Calu3 (cell line): ENCODE results near the gene FSD2. TPM values are rescaled to one million over a fixed set of nuclear protein-coding genes. Genes with fewer than 3 reads are reported as not detected.

ENCODE experiments used
- BruUV-seq: library from RNA; stranded (reverse); fragments of 400-500 nt; replicated peaks from 2 replicates; lab custom pipeline; 2021; lab: Mats Ljungman, UMichigan
- CTCF ChIA-PET: fragments of 300-600 bp; sonication (Branson Sonifier 250); formaldehyde crosslinking; loops from one replicate; lab custom pipeline; 2022; ENCODE audit warnings: antibody characterized with exemption; lab: Charles Lee
- DNase-seq: peaks from one replicate; pipeline ENCODE4 v3.0.0; 2022
- H3K27ac Mint-ChIP-seq: one replicate; pipeline ENCODE4 v1.8.0; 2022; ENCODE audit warnings: mixed read lengths; ENCODE audit not compliant: unreplicated experiment
- H3K27me3 Mint-ChIP-seq: one replicate; pipeline ENCODE4 v1.8.0; 2022; ENCODE audit warnings: mixed read lengths; ENCODE audit not compliant: unreplicated experiment
- H3K36me3 Mint-ChIP-seq: one replicate; pipeline ENCODE4 v1.8.0; 2022; ENCODE audit warnings: mild to moderate bottlenecking, moderate library complexity, mixed read lengths; ENCODE audit not compliant: insufficient read depth, unreplicated experiment
- H3K4me1 Mint-ChIP-seq: one replicate; pipeline ENCODE4 v1.8.0; 2022; ENCODE audit warnings: mild to moderate bottlenecking, low read depth, mixed read lengths; ENCODE audit not compliant: unreplicated experiment
- H3K4me3 Mint-ChIP-seq: one replicate; pipeline ENCODE4 v1.8.0; 2022; ENCODE audit warnings: mild to moderate bottlenecking, low read depth, moderate library complexity, mixed read lengths; ENCODE audit not compliant: unreplicated experiment
- H3K9me3 Mint-ChIP-seq: one replicate; pipeline ENCODE4 v1.8.0; 2022; ENCODE audit warnings: low read depth, mixed read lengths; ENCODE audit not compliant: unreplicated experiment
- intact Hi-C: fragments of 100-400 bp; cut with micrococcal nuclease; formaldehyde crosslinking; loops from one replicate; pipeline ENCODE4 v1.10.0; 2022; ENCODE audit not compliant: unreplicated experiment
- total RNA-seq: library from RNA; stranded (reverse); gene quantifications from 2 replicates; pipeline ENCODE4 v1.2.3, GENCODE V29; 2022
- TF ChIP-seq, protein P1 (sequence below): fragments of 200-600 bp; IDR thresholded peaks from one replicate; pipeline ENCODE4 v1.8.0; 2022; ENCODE audit warnings: antibody characterized with exemption; ENCODE audit not compliant: unreplicated experiment

FSD2 gene
- total RNA-seq, 1 experiment from 2014 or later: not detected

DNA sequence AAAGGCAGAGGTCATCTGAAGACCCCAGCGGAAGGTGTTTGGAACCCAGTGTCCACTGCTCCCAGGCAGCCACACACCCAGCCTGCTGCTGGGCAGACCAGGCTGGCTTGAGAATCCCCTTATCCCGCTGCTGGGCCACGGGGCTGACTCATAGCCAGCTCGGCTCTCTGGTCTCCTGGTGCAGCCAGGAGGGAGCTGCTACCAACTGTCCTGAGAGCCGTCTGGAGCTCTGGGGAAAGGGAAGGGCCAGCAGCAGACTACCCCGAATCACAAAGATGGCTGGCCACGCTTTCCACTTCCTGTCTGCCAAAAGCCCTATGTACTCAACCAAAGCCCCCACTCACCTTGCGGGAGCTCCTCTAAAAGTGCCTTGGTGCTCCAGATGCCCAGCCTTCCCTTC is 41.8 kb upstream of the FSD2 start:
- intact Hi-C loops: no loop called here
- Mint-ChIP-seq H3K4me3 (no peak overlapping the region), H3K9me3 (no peaks in the 10 kb centered on the region), H3K27me3 (no peaks in the 10 kb centered on the region), H3K27ac (no peak overlapping the region), H3K36me3 (peaks cover 10% of the 10 kb centered on the region), H3K4me1 (no peaks in the 10 kb centered on the region)
- CTCF ChIA-PET: no interaction called here
- no TSS peak for BruUV-seq
- TF ChIP-seq, protein P1, sequence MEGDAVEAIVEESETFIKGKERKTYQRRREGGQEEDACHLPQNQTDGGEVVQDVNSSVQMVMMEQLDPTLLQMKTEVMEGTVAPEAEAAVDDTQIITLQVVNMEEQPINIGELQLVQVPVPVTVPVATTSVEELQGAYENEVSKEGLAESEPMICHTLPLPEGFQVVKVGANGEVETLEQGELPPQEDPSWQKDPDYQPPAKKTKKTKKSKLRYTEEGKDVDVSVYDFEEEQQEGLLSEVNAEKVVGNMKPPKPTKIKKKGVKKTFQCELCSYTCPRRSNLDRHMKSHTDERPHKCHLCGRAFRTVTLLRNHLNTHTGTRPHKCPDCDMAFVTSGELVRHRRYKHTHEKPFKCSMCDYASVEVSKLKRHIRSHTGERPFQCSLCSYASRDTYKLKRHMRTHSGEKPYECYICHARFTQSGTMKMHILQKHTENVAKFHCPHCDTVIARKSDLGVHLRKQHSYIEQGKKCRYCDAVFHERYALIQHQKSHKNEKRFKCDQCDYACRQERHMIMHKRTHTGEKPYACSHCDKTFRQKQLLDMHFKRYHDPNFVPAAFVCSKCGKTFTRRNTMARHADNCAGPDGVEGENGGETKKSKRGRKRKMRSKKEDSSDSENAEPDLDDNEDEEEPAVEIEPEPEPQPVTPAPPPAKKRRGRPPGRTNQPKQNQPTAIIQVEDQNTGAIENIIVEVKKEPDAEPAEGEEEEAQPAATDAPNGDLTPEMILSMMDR: no peak
- DNase-seq: no peak

DNA sequence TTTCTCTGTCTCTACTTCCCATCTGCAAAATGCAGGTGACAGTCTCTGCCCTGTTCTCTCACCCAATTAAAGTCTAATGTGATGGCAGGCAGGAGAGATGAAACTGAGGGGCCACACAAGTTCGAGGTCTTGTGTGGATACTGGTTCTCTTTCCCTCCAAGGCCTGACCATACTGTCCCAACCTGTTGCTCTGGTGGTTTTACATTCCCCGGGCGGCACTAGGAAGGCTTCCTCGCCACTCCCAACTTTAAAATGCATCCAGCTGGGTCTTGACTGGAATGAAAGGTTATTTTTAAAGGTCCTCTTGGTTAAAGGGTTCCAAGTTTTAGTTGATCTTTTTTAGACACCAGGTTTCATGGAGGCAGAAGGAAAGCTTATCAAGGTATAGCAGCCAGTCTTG is 40.8 kb upstream of the FSD2 start:
- BruUV-seq: no TSS peak
- CTCF ChIA-PET: no interaction called here
- Mint-ChIP-seq H3K9me3 (no peaks in the 10 kb centered on the region), H3K36me3 (peaks cover 10% of the 10 kb centered on the region), H3K4me1 (no peaks in the 10 kb centered on the region), H3K27ac (no peak overlapping the region), H3K27me3 (no peaks in the 10 kb centered on the region), H3K4me3 (no peak overlapping the region)
- intact Hi-C loops: no loop called here
- no peak for DNase-seq
- TF ChIP-seq, protein P1: no peak

DNA sequence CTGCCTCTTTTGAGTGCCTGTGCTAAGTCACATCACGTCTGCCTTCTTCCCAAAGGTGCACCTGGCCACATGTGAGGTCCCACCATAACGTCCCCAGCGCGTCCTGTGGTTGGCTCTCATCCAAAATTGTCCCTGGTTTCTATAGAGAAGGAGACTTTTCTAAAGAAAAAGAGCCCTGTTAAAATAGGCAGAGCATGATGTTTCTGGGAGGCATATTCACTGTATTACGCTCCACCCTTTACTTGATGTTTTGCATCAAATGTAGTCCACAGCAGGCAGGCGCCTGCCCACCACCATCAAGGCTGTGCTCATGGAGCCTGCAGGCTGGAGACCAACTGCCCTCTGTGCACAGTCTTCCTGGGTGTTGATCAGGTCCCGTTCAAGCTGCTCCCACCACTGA is 39.8 kb upstream of the FSD2 start:
- intact Hi-C loops: no loop called here
- TF ChIP-seq, protein P1: no peak
- Mint-ChIP-seq H3K4me1 (no peaks in the 10 kb centered on the region), H3K27me3 (no peaks in the 10 kb centered on the region), H3K27ac (no peak overlapping the region), H3K36me3 (peaks cover 10% of the 10 kb centered on the region), H3K4me3 (no peak overlapping the region), H3K9me3 (no peaks in the 10 kb centered on the region)
- DNase-seq: no peak
- BruUV-seq: no TSS peak
- CTCF ChIA-PET: no interaction called here

DNA sequence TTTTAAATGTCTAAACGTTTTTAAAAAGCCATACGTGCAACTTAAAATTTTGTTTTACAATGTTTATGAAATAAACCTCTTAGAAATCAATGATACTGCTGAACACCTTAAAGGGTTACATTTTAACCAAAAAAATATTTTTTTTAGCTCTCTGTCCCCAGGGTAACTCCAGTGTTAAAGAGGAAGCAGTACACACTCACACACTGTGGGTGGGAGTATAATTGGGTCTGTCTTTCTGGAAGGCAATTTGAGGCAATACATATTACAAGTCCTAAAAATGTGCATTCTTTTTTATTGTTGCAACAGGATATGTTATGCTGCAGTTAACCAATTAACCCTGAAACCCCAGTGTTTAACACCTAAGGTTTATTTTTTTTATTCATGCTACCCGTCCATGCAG is 37.7 kb upstream of the FSD2 start:
- intact Hi-C loops: no loop called here
- no peak for DNase-seq
- Mint-ChIP-seq H3K9me3 (no peaks in the 10 kb centered on the region), H3K4me1 (no peaks in the 10 kb centered on the region), H3K27me3 (no peaks in the 10 kb centered on the region), H3K27ac (no peak overlapping the region), H3K36me3 (peaks cover 9% of the 10 kb centered on the region), H3K4me3 (no peak overlapping the region)
- TF ChIP-seq, protein P1: no peak
- BruUV-seq: no TSS peak
- CTCF ChIA-PET: no interaction called here
